GM12864 (cell line): ENCODE measurements around the gene GRWD1.
A peak's percentile ranks its signal among the peaks of the same experiment; 100 is the strongest.

Experiments used
- DNase-seq: peaks from one replicate; pipeline ENCODE4 v3.0.0-alpha.2; 2011; ENCODE audit warnings: low read depth
- H3K4me3 ChIP-seq: 2 replicates; pipeline ENCODE4 v1.5.1; 2011; ENCODE audit warnings: mild to moderate bottlenecking, low read depth, low read length, control low read depth
- TF ChIP-seq, protein P1 (sequence below): IDR thresholded peaks from 2 replicates; pipeline ENCODE4 v1.5.1; 2011; ENCODE audit warnings: low read depth, mild to moderate bottlenecking, moderate library complexity, low read length, control low read depth, inconsistent platforms; ENCODE audit errors: missing control alignments

GRWD1 gene

DNA sequence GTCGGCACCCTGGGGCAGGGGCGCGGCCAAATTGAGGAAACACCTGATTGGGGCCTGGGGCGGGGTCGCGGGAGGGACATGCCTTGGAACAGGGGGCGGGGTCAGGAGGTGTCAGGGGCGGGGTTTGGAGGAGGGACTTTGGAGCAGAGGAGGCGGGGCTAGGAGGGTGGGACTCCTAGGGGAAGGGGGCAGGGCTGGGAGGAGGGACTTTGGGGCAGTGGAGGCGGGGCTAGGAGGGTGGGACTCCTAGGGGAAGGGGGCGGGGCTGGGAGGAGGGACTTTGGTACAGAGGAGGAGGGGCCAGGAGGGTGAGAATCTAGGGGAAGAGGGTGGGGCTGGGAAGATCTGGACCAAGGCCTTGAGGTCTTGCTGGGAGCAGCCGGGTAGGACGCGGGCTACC is 30.4 kb upstream of the GRWD1 start:
- H3K4me3 ChIP-seq: no peak overlapping the region; the same call in 1 of the 2 replicates
- peak; percentile 61 for DNase-seq
- TF ChIP-seq, protein P1, sequence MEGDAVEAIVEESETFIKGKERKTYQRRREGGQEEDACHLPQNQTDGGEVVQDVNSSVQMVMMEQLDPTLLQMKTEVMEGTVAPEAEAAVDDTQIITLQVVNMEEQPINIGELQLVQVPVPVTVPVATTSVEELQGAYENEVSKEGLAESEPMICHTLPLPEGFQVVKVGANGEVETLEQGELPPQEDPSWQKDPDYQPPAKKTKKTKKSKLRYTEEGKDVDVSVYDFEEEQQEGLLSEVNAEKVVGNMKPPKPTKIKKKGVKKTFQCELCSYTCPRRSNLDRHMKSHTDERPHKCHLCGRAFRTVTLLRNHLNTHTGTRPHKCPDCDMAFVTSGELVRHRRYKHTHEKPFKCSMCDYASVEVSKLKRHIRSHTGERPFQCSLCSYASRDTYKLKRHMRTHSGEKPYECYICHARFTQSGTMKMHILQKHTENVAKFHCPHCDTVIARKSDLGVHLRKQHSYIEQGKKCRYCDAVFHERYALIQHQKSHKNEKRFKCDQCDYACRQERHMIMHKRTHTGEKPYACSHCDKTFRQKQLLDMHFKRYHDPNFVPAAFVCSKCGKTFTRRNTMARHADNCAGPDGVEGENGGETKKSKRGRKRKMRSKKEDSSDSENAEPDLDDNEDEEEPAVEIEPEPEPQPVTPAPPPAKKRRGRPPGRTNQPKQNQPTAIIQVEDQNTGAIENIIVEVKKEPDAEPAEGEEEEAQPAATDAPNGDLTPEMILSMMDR: no peak

DNA sequence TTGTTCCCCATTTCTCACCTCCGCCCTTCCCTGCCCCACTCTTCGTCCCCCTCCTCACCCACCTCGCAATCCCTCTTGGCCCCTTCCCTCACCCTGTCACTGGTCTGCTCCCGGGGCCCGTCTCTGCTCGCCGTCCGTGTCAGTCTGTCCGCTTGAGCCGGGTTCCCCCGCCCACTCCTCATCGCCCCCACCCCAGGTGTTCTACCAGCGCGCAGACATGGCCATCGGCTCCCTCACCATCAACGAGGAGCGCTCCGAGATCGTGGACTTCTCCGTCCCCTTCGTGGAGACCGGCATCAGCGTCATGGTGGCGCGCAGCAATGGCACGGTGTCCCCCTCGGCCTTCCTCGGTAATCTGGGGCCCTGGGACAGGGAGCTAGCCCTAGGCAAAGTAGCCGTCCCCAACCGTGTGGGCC is 30.0 kb upstream of the GRWD1 start:
- no peak for DNase-seq
- no peak overlapping the region; the same call in 1 of the 2 replicates for H3K4me3 ChIP-seq
- TF ChIP-seq, protein P1: no peak

DNA sequence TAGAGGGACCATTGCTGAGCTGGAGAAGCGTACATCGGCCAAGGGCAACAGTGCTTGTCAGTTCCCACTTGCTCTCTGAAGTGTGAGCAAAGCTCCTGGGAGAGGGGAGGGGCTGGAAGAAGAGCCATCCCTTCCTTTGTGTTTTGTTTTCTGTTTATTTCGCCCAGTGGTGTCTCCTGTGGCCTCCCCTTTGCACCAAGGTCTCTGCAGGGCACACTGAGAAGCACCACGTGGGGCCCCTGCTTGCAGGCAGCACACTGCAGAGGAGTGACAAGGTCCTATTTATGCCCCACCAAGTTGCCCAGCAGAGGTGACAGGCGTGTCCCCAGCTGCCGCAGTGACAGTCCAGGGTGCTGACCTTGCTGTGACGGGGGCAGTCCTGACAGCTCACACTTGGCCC is 28.4 kb upstream of the GRWD1 start:
- TF ChIP-seq, protein P1: no peak
- no peak for DNase-seq
- no peak overlapping the region for H3K4me3 ChIP-seq

DNA sequence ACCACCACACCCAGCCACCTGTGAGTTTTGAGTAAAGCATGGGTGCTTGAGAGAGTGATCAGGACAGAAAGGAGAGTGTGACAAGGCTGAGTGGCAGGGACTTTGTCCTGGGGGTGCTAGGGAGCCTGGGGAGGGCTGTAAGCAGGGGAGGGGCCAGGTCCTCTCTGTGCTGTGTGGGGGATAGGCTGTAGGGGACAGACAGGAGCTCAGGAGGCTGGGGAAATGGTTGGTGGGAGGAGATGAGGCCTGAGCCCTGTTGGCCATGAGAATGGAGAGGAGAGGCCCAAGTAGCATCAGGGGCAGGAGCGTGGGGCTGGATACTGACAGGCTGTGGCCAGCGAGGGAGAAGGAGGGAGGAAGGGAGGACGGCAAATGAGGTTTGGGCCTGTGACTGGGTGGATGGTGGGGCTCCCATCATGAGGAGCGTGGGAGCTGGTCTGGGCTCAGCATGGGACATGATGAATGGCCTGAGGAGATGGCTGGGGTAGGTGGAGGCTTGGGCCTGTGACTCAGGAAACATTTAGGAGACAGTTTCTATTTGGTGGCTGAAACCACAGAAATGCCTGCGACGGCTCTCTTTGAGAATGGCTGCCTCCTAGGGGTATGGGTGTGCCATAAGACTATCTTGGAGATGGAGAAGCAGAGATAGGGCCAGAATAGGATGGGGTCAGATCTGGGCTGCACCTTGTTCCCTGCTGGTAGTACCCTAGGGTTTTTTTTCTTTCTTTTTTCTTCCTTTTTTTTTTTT is 27.3 kb upstream of the GRWD1 start:
- H3K4me3 ChIP-seq: no peak overlapping the region; the same call in 1 of the 2 replicates
- TF ChIP-seq, protein P1: peak; percentile 32
- no peak for DNase-seq

DNA sequence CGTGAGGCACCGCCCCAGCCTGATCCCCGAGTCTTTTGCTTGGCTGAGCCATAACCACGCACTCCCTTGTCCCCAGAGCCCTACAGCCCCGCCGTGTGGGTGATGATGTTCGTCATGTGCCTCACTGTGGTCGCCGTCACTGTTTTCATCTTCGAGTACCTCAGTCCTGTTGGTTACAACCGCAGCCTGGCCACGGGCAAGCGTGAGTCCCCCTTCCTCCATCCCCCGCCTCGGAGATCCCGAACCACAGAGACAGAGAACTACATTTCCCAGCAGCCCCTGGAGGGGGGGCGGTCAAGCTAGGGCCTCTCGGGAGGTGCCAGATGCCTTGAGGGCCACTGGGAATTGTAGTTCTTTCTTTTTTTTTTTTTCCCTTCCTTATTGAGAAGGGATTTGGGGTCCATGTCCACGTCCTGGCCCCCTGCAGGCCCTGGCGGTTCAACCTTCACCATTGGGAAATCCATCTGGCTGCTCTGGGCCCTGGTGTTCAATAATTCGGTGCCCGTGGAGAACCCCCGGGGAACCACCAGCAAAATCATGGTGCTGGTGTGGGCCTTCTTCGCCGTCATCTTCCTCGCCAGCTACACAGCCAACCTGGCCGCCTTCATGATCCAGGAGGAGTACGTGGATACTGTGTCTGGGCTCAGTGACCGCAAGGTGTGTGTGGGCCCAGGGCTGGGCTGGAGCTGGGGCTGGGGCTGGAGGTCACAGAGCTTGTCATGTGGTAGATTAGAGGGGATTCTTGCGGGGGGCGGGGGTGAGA is 26.4 kb upstream of the GRWD1 start:
- DNase-seq: no peak
- H3K4me3 ChIP-seq: peak overlapping the region; percentile 50
- TF ChIP-seq, protein P1: no peak

DNA sequence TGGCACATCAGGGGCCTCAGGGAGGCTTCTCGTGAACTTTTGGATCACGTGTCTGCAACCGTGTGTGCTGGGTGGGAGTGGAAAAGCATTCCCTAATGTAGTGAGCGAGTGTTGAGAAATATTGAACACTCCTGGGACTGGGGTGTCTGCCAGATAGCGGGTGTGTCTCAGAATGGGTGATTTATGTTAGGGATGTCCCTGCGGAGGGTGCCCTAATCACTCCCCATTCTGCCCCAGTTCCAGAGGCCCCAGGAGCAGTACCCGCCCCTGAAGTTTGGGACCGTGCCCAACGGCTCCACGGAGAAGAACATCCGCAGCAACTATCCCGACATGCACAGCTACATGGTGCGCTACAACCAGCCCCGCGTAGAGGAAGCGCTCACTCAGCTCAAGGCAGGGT is 24.2 kb upstream of the GRWD1 start:
- no peak overlapping the region for H3K4me3 ChIP-seq
- no peak for DNase-seq
- TF ChIP-seq, protein P1: no peak
